IMR-90 (cell line): ENCODE data around the gene TUB. TPM values are rescaled to one million over a fixed set of nuclear protein-coding genes. Genes with fewer than 3 reads are reported as not detected.

Source experiments
- ATAC-seq: fragments of 200-7000 bp; cut with Tn5 transposase; 2 replicates; pipeline ENCODE4 v1.9.1; 2020; ENCODE audit warnings: low read depth, mild to moderate bottlenecking, moderate library complexity
- BruUV-seq: library from RNA; stranded (reverse); fragments of 400-500 nt; replicated peaks from 2 replicates; lab custom pipeline; 2021; lab: Mats Ljungman, UMichigan
- CTCF ChIA-PET: fragments of 300-600 bp; formaldehyde crosslinking; extraction: SDS; loops from one replicate; lab custom pipeline; 2021; ENCODE audit warnings: antibody characterized with exemption; lab: Yijun Ruan, JAX
- POLR2A ChIA-PET: fragments of 300-600 bp; sonication (Branson Sonifier 250); formaldehyde crosslinking; loops from one replicate; lab custom pipeline; 2022; ENCODE audit warnings: antibody characterized with exemption; ENCODE audit not compliant: unreplicated experiment; lab: Charles Lee
- DNase-seq: peaks from one replicate; pipeline ENCODE4 v3.0.0; 2013
- H2AFZ ChIP-seq: replicated peaks from 2 replicates; pipeline ENCODE3; 2013; ENCODE audit warnings: low read length, mild to moderate bottlenecking; ENCODE audit not compliant: poor library complexity
- H2AK5ac ChIP-seq: 2 replicates; pipeline ENCODE4 v1.6.1; 2013; ENCODE audit warnings: low read depth, low read length, inconsistent platforms
- H2AK9ac ChIP-seq: replicated peaks from 2 replicates; pipeline ENCODE3; 2013; ENCODE audit warnings: mild to moderate bottlenecking, low read depth, low read length, moderate library complexity; ENCODE audit not compliant: poor library complexity
- H2BK120ac ChIP-seq: 2 replicates; pipeline ENCODE4 v1.6.1; 2013; ENCODE audit warnings: low read depth, low read length, inconsistent platforms
- H2BK15ac ChIP-seq: 3 replicates; pipeline ENCODE4 v1.6.1; 2013; ENCODE audit warnings: low read depth, low read length, inconsistent platforms
- H2BK20ac ChIP-seq: 2 replicates; pipeline ENCODE4 v1.6.1; 2013; ENCODE audit warnings: low read depth, mild to moderate bottlenecking, inconsistent platforms, low read length, moderate library complexity
- H2BK5ac ChIP-seq: 2 replicates; pipeline ENCODE4 v1.6.1; 2013; ENCODE audit warnings: mild to moderate bottlenecking, low read depth, low read length, inconsistent platforms; ENCODE audit not compliant: poor library complexity, severe bottlenecking
- H3K14ac ChIP-seq: replicated peaks from 2 replicates; pipeline ENCODE4 v1.6.1; 2013; ENCODE audit warnings: low read depth, low read length, inconsistent platforms
- H3K18ac ChIP-seq: 2 replicates; pipeline ENCODE4 v1.6.1; 2013; ENCODE audit warnings: low read depth, low read length, control low read depth
- H3K23ac ChIP-seq: 2 replicates; pipeline ENCODE4 v1.6.1; 2013; ENCODE audit warnings: low read depth, low read length, inconsistent platforms
- H3K27ac ChIP-seq: 2 replicates; pipeline ENCODE4 v1.5.1; 2013; ENCODE audit warnings: mild to moderate bottlenecking, control low read depth, low read length; ENCODE audit not compliant: insufficient read depth
- H3K27me3 ChIP-seq: 2 replicates; pipeline ENCODE4 v1.6.1; 2013; ENCODE audit warnings: low read length; ENCODE audit not compliant: control insufficient read depth, insufficient read depth
- H3K36me3 ChIP-seq: 2 replicates; pipeline ENCODE4 v1.6.1; 2013; ENCODE audit warnings: low read length, mixed read lengths; ENCODE audit not compliant: control insufficient read depth, insufficient read depth
- H3K4ac ChIP-seq: 2 replicates; pipeline ENCODE4 v1.6.1; 2013; ENCODE audit warnings: low read depth, low read length, inconsistent platforms
- H3K4me1 ChIP-seq: 2 replicates; pipeline ENCODE4 v1.6.1; 2013; ENCODE audit warnings: low read length, mixed read lengths; ENCODE audit not compliant: control insufficient read depth, insufficient read depth
- H3K4me2 ChIP-seq: 2 replicates; pipeline ENCODE4 v1.6.1; 2013; ENCODE audit warnings: low read depth, mild to moderate bottlenecking, control low read depth, low read length, moderate library complexity
- H3K4me3 ChIP-seq: 2 replicates; pipeline ENCODE4 v1.5.1; 2013; ENCODE audit warnings: low read depth, mild to moderate bottlenecking, control low read depth, low read length, moderate library complexity; ENCODE audit not compliant: insufficient read depth
- H3K56ac ChIP-seq: 2 replicates; pipeline ENCODE4 v1.6.1; 2013; ENCODE audit warnings: low read length, inconsistent platforms; ENCODE audit not compliant: insufficient read depth; ENCODE audit errors: extremely low read depth
- H3K79me1 ChIP-seq, 2 experiments: 2 replicates each; pipeline ENCODE4 v1.6.1; 2013; ENCODE audit warnings: low read length in 2 of 2, inconsistent platforms in 1 of 2, low read depth in 1 of 2
- H3K9ac ChIP-seq: 2 replicates; pipeline ENCODE4 v1.6.1; 2013; ENCODE audit warnings: low read depth, low read length, control low read depth
- H3K9me1 ChIP-seq: 2 replicates; pipeline ENCODE4 v1.6.1; 2013; ENCODE audit warnings: low read length, inconsistent platforms; ENCODE audit not compliant: insufficient read depth
- H3K9me3 ChIP-seq: 2 replicates; pipeline ENCODE4 v1.6.1; 2013; ENCODE audit warnings: low read length; ENCODE audit not compliant: control insufficient read depth, insufficient read depth
- H4K20me1 ChIP-seq: 2 replicates; pipeline ENCODE4 v1.6.1; 2013; ENCODE audit warnings: low read length, inconsistent platforms; ENCODE audit not compliant: insufficient read depth
- H4K5ac ChIP-seq: 2 replicates; pipeline ENCODE4 v1.6.1; 2013; ENCODE audit warnings: mild to moderate bottlenecking, low read depth, low read length, control low read depth
- H4K8ac ChIP-seq, 2 experiments: 2 replicates each; pipeline ENCODE4 v1.6.1; 2013; ENCODE audit warnings: low read depth in 2 of 2, low read length in 2 of 2, control low read depth in 1 of 2, inconsistent platforms in 1 of 2
- H4K91ac ChIP-seq: 2 replicates; pipeline ENCODE4 v1.6.1; 2013; ENCODE audit warnings: low read depth, low read length, inconsistent platforms; ENCODE audit not compliant: insufficient read depth
- BHLHE40 ChIP-seq: fragments of 150-350 bp; IDR thresholded peaks from 2 replicates; pipeline ENCODE4 v1.6.1; 2016; ENCODE audit warnings: mild to moderate bottlenecking, low read depth, low read length
- CEBPB ChIP-seq: IDR thresholded peaks from 2 replicates; pipeline ENCODE4 v1.6.1; 2012; ENCODE audit warnings: low read depth, low read length, improper control_type of control experiment
- CHD1 ChIP-seq: IDR thresholded peaks from 2 replicates; pipeline ENCODE4 v1.6.1; 2012; ENCODE audit warnings: low read depth, low read length, improper control_type of control experiment
- FOS ChIP-seq: fragments of 150-350 bp; IDR thresholded peaks from 2 replicates; pipeline ENCODE4 v1.6.1; 2016; ENCODE audit warnings: low read depth, low read length
- MAFK ChIP-seq: IDR thresholded peaks from 2 replicates; pipeline ENCODE4 v1.6.1; 2012; ENCODE audit warnings: low read depth, low read length, improper control_type of control experiment
- MAZ ChIP-seq: IDR thresholded peaks from 2 replicates; pipeline ENCODE4 v1.6.1; 2012; ENCODE audit warnings: low read depth, mild to moderate bottlenecking, low read length, improper control_type of control experiment, moderate library complexity, borderline replicate concordance
- NFE2L2 ChIP-seq: fragments of 150-350 bp; IDR thresholded peaks from 2 replicates; pipeline ENCODE4 v1.6.1; 2016; ENCODE audit warnings: low read depth, mild to moderate bottlenecking, low read length
- POLR2A ChIP-seq: IDR thresholded peaks from 2 replicates; pipeline ENCODE4 v1.6.1; 2012; ENCODE audit warnings: mild to moderate bottlenecking, low read depth, low read length
- RCOR1 ChIP-seq: IDR thresholded peaks from 2 replicates; pipeline ENCODE4 v1.6.1; 2012; ENCODE audit warnings: mild to moderate bottlenecking, low read length, improper control_type of control experiment; ENCODE audit not compliant: insufficient replicate concordance
- RFX5 ChIP-seq: IDR thresholded peaks from 2 replicates; pipeline ENCODE4 v1.8.0; 2012; ENCODE audit warnings: low read depth, mild to moderate bottlenecking, low read length, moderate library complexity
- SMC3 ChIP-seq: fragments of 150-350 bp; IDR thresholded peaks from 2 replicates; pipeline ENCODE4 v1.6.1; 2016; ENCODE audit warnings: low read depth, mild to moderate bottlenecking, antibody characterized with exemption, low read length, moderate library complexity
- WGBS, 2 experiments: methylation state at CpG; one replicate each; pipeline versions ENCODE4 v1.1.5 to v1.1.7; 2013; ENCODE audit warnings: missing lambda C conversion rate in 2 of 2; ENCODE audit not compliant: insufficient read length in 1 of 2; ENCODE audit errors: extremely low coverage in 2 of 2; 5-methylcytosine and 5-hydroxymethylcytosine counted together
- dilution Hi-C: fragments of 300-500 bp; cut with HindIII; formaldehyde crosslinking; loops from one replicate; pipeline ENCODE4 v1.14.3; 2018; ENCODE audit warnings: low sequenced_read_pairs; ENCODE audit not compliant: unreplicated experiment
- in situ Hi-C: fragments of 300-500 bp; cut with MboI; formaldehyde crosslinking; loops from 3 replicates; pipeline ENCODE4 v1.14.3; 2019; ENCODE audit warnings: low sequenced_read_pairs, inconsistent platforms, mixed read lengths
- intact Hi-C: fragments of 100-400 bp; cut with micrococcal nuclease; formaldehyde crosslinking; loops from 2 replicates; pipeline ENCODE4 v1.10.0; 2022
- polyA plus RNA-seq, 3 experiments: library from polyadenylated mRNA; depleted of rRNA; stranded (reverse); fragments of >200 nt; gene quantifications; 2 replicates each; pipeline ENCODE4 v1.2.3, GENCODE V29; 2012; ENCODE audit warnings: low replicate concordance in 1 of 3
- total RNA-seq: library from RNA; depleted of rRNA; stranded (reverse); fragments of >200 nt; gene quantifications from 2 replicates; pipeline ENCODE4 v1.2.3, GENCODE V29; 2012
- TF ChIP-seq, protein P1 (sequence below): fragments of 150-350 bp; IDR thresholded peaks from 2 replicates; pipeline ENCODE4 v1.6.1; 2017; ENCODE audit warnings: mild to moderate bottlenecking, antibody characterized with exemption, low read length, low read depth
- TF ChIP-seq, protein P2 (sequence below): fragments of 150-350 bp; IDR thresholded peaks from 2 replicates; pipeline ENCODE4 v1.6.1; 2016; ENCODE audit warnings: low read depth, mild to moderate bottlenecking, low read length, moderate library complexity, borderline replicate concordance

The TUB gene
- total and polyA plus RNA-seq, 2 of the 4 experiments (the other 2 are of a cell fraction), result 11.8 to 12.9 TPM

DNA sequence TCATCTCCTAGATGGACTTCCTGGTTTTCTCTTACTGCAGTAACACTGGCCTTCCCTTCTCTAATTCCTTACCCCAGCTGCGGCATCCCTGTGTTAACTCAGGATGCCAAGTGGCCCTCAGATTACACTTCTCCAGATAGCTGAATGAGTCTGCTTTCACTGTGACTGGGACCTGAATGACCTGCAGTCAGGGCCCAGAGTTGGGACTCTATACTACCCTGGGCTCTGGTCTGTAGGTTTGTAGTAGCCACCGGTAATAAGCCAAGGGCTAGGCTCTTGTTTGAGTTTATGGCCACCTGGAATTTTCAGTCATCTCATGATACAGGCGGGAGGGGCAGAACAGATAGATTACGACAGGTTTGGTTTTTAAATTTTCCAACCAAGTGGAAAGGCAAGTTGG lies 24.1 kb downstream of the TUB start:
- Histone ChIP-seq H3K18ac (no peak overlapping the region), H3K4me3 (no peak overlapping the region), H2BK20ac (no peak overlapping the region), H3K14ac (no peak overlapping the region), H4K5ac (no peak overlapping the region), H3K27me3 (no peaks in the 10 kb centered on the region), H2AFZ (no peak overlapping the region), H3K56ac (no peak overlapping the region), H2BK120ac (no peak overlapping the region), H2AK9ac (no peak overlapping the region), H3K9me3 (no peaks in the 10 kb centered on the region), H3K36me3 (peaks cover 14% of the 10 kb centered on the region), H4K20me1 (no peaks in the 10 kb centered on the region), H4K91ac (no peak overlapping the region), H3K79me1 (no peaks in the 10 kb centered on the region), H3K4ac (no peak overlapping the region), H2AK5ac (no peak overlapping the region), H3K23ac (no peak overlapping the region), H3K4me2 (no peak overlapping the region), H3K9ac (no peak overlapping the region), H3K4me1 (no peaks in the 10 kb centered on the region), H2BK15ac (no peak overlapping the region), H4K8ac (no peak overlapping the region), H3K9me1 (no peaks in the 10 kb centered on the region; the same call in 1 of the 2 replicates), H2BK5ac (no peak overlapping the region), H3K27ac (no peak overlapping the region)
- no CpG with 5 or more reads among the region's 4 CpGs for WGBS, 2 experiments
- TF ChIP-seq FOS (no peak), RCOR1 (no peak), SMC3 (no peak), CEBPB (no peak), CHD1 (no peak), RFX5 (no peak), BHLHE40 (no peak), MAZ (no peak), NFE2L2 (no peak), POLR2A (no peak), MAFK (no peak)
- TF ChIP-seq, protein P1, sequence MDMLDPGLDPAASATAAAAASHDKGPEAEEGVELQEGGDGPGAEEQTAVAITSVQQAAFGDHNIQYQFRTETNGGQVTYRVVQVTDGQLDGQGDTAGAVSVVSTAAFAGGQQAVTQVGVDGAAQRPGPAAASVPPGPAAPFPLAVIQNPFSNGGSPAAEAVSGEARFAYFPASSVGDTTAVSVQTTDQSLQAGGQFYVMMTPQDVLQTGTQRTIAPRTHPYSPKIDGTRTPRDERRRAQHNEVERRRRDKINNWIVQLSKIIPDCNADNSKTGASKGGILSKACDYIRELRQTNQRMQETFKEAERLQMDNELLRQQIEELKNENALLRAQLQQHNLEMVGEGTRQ, result no peak
- TF ChIP-seq, protein P2, sequence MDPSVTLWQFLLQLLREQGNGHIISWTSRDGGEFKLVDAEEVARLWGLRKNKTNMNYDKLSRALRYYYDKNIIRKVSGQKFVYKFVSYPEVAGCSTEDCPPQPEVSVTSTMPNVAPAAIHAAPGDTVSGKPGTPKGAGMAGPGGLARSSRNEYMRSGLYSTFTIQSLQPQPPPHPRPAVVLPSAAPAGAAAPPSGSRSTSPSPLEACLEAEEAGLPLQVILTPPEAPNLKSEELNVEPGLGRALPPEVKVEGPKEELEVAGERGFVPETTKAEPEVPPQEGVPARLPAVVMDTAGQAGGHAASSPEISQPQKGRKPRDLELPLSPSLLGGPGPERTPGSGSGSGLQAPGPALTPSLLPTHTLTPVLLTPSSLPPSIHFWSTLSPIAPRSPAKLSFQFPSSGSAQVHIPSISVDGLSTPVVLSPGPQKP, result no peak
- dilution Hi-C loops (no loop called here), in situ Hi-C loops (no loop called here), intact Hi-C loops (no loop called here)
- BruUV-seq, result no TSS peak
- DNase-seq (no peak), ATAC-seq (no peak)
- ChIA-PET POLR2A (no interaction called here), CTCF (interaction anchor here (1.0 to 1.7 kb wide), 3 partner anchors 9 to 18 kb away, joined by 3 read pairs; no protein-coding TSS in a partner anchor)
